ENCODE results near the gene ATRN.

The ATRN gene

DNA sequence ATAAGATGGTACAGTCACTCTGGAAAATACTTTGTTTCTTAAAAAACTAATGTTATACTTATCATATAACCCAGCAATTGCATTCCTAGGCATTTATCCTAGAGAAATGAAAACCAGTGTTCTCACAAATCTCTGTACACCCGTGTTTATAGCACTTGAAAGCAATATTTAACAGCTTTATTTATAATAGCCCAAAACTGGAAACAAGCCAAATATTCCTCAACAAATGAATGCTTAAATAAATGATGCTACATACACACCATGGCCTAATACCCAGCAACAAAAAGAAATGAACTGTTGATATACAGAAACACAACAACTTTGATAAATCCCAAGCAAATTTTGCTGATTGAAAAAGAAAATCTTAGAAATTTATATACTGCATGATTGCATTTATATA lies 141.1 kb downstream of the ATRN start:
- no peak overlapping the region for H3K14ac ChIP-seq (ENCODE audit: low read length)
- H3K4me2 ChIP-seq (ENCODE audit: low read length): no peak overlapping the region
- no peak overlapping the region for H4K8ac ChIP-seq (ENCODE audit: low read depth, low read length)
- H2BK12ac ChIP-seq (ENCODE audit: low read length): no peak overlapping the region
- no peak overlapping the region for H4K12ac ChIP-seq (ENCODE audit: low read depth, low read length)
- H3K27me3 ChIP-seq (ENCODE audit: insufficient read depth, low read length): no peaks in the 10 kb centered on the region
- no peak overlapping the region for H3K9ac ChIP-seq (ENCODE audit: low read length)
- H2BK120ac ChIP-seq (ENCODE audit: insufficient read depth, low read length, poor library complexity): no peak overlapping the region
- peaks cover 0 to 1% of the 10 kb centered on the region in 2 experiments for H3K36me3 ChIP-seq (ENCODE audit: control insufficient read depth in 1 of 2, insufficient read depth in 2 of 2, low read length in 2 of 2)
- no peak overlapping the region for H2AFZ ChIP-seq (ENCODE audit: insufficient read depth, low read length, poor library complexity)
- peaks cover 0 to 2% of the 10 kb centered on the region in 2 experiments for H3K4me1 ChIP-seq (ENCODE audit: control insufficient read depth in 1 of 2, insufficient read depth in 2 of 2, low read length in 2 of 2)
- no peak overlapping the region for H3K4me3 ChIP-seq (ENCODE audit: low read depth, low read length)
- no peak overlapping the region for H2BK5ac ChIP-seq (ENCODE audit: low read depth, low read length, poor library complexity)
- no peak overlapping the region for H3K23ac ChIP-seq (ENCODE audit: low read length)
- H3K18ac ChIP-seq (ENCODE audit: low read length): no peak overlapping the region
- H3K27ac ChIP-seq (ENCODE audit: low read depth, low read length): no peak overlapping the region
- H3K79me1 ChIP-seq (ENCODE audit: low read length): no peaks in the 10 kb centered on the region
- H3K4ac ChIP-seq (ENCODE audit: low read depth, low read length): no peak overlapping the region
- H4K91ac ChIP-seq (ENCODE audit: low read depth, low read length): no peak overlapping the region
- no CpG with 5 or more reads among the region's 1 CpG for WGBS (ENCODE audit: extremely low coverage, insufficient coverage, insufficient read length)
- DNase-seq: no peak
- no peaks in the 10 kb centered on the region for H3K79me2 ChIP-seq (ENCODE audit: control insufficient read depth, insufficient read depth, low read length, poor library complexity)
- no peak overlapping the region for H2AK5ac ChIP-seq (ENCODE audit: low read length)
- no peaks in the 10 kb centered on the region for H3K9me3 ChIP-seq (ENCODE audit: insufficient read depth, low read depth, low read length)

GRCh38 chr20:3612795-3613572 lies 142.2 kb downstream of the ATRN start:
- Histone ChIP-seq H2BK120ac (ENCODE audit: insufficient read depth, low read length, poor library complexity) (no peak overlapping the region), H3K27ac (ENCODE audit: low read depth, low read length) (no peak overlapping the region), H3K4ac (ENCODE audit: low read depth, low read length) (no peak overlapping the region), H2AFZ (ENCODE audit: insufficient read depth, low read length, poor library complexity) (no peak overlapping the region), H3K4me1 (ENCODE audit: control insufficient read depth in 1 of 2, insufficient read depth in 2 of 2, low read length in 2 of 2) (peaks cover 0 to 2% of the 10 kb centered on the region in 2 experiments), H3K23ac (ENCODE audit: low read length) (no peak overlapping the region), H3K79me1 (ENCODE audit: low read length) (no peaks in the 10 kb centered on the region), H3K4me2 (ENCODE audit: low read length) (no peak overlapping the region), H3K9me3 (ENCODE audit: insufficient read depth, low read depth, low read length) (no peaks in the 10 kb centered on the region), H4K12ac (ENCODE audit: low read depth, low read length) (no peak overlapping the region), H3K79me2 (ENCODE audit: control insufficient read depth, insufficient read depth, low read length, poor library complexity) (no peaks in the 10 kb centered on the region), H3K4me3 (ENCODE audit: low read depth, low read length) (no peak overlapping the region), H4K8ac (ENCODE audit: low read depth, low read length) (no peak overlapping the region), H2BK12ac (ENCODE audit: low read length) (no peak overlapping the region), H2AK5ac (ENCODE audit: low read length) (no peak overlapping the region), H4K91ac (ENCODE audit: low read depth, low read length) (no peak overlapping the region), H3K18ac (ENCODE audit: low read length) (no peak overlapping the region), H3K9ac (ENCODE audit: low read length) (no peak overlapping the region), H3K36me3 (ENCODE audit: control insufficient read depth in 1 of 2, insufficient read depth in 2 of 2, low read length in 2 of 2) (peaks cover 0 to 4% of the 10 kb centered on the region in 2 experiments), H3K27me3 (ENCODE audit: insufficient read depth, low read length) (no peaks in the 10 kb centered on the region), H2BK5ac (ENCODE audit: low read depth, low read length, poor library complexity) (no peak overlapping the region), H3K14ac (ENCODE audit: low read length) (no peak overlapping the region)
- no CpG with 5 or more reads among the region's 10 CpGs for WGBS (ENCODE audit: extremely low coverage, insufficient coverage, insufficient read length)
- no peak for DNase-seq

DNA sequence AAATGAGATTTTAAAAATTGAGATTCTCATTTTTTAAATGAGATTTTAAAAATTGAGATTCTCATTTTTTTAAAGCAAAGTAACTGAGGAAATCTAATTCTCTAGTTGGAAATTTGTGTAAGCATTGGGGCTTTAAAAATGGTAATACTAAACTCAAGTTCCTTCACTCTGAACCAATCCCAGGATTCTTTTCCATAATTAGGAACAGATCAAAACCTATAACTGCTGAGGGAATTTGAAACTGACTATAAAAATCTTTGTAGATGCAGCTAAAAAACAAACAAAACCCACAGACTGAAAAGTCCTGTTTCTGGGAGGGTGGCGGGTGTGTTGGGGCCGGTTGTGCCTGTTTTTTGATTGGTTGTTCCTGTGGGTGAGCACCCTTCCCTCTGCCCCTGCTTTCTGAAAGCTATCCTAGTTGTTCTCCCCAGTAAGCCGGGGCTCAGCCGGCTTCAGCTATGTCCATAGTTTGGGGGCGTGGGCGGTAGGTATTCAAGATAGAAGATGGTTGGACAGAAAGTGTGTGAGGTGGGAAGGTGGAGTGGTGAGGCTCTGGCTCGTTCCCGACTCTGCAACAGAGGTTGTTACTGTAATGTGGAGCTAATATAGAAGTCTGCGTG lies 143.1 kb downstream of the ATRN start:
- Histone ChIP-seq H2AK5ac (ENCODE audit: low read length) (no peak overlapping the region), H3K9ac (ENCODE audit: low read length) (no peak overlapping the region), H3K4me3 (ENCODE audit: low read depth, low read length) (no peak overlapping the region), H2BK12ac (ENCODE audit: low read length) (no peak overlapping the region), H3K4me2 (ENCODE audit: low read length) (no peak overlapping the region), H3K14ac (ENCODE audit: low read length) (no peak overlapping the region), H3K27me3 (ENCODE audit: insufficient read depth, low read length) (no peaks in the 10 kb centered on the region), H4K91ac (ENCODE audit: low read depth, low read length) (no peak overlapping the region), H3K79me2 (ENCODE audit: control insufficient read depth, insufficient read depth, low read length, poor library complexity) (no peaks in the 10 kb centered on the region), H2BK5ac (ENCODE audit: low read depth, low read length, poor library complexity) (no peak overlapping the region), H3K27ac (ENCODE audit: low read depth, low read length) (no peak overlapping the region), H4K12ac (ENCODE audit: low read depth, low read length) (no peak overlapping the region), H3K4ac (ENCODE audit: low read depth, low read length) (no peak overlapping the region), H2BK120ac (ENCODE audit: insufficient read depth, low read length, poor library complexity) (no peak overlapping the region), H3K79me1 (ENCODE audit: low read length) (no peaks in the 10 kb centered on the region), H4K8ac (ENCODE audit: low read depth, low read length) (no peak overlapping the region), H3K36me3 (ENCODE audit: control insufficient read depth in 1 of 2, insufficient read depth in 2 of 2, low read length in 2 of 2) (peaks cover 0 to 4% of the 10 kb centered on the region in 2 experiments), H3K18ac (ENCODE audit: low read length) (no peak overlapping the region), H3K4me1 (ENCODE audit: control insufficient read depth in 1 of 2, insufficient read depth in 2 of 2, low read length in 2 of 2) (peaks cover 0 to 2% of the 10 kb centered on the region in 2 experiments), H3K9me3 (ENCODE audit: insufficient read depth, low read depth, low read length) (no peaks in the 10 kb centered on the region), H2AFZ (ENCODE audit: insufficient read depth, low read length, poor library complexity) (no peak overlapping the region), H3K23ac (ENCODE audit: low read length) (no peak overlapping the region)
- no peak for DNase-seq
- no CpG with 5 or more reads among the region's 9 CpGs for WGBS (ENCODE audit: extremely low coverage, insufficient coverage, insufficient read length)

GRCh38 chr20:3614466-3614865 lies 143.6 kb downstream of the ATRN start:
- H2BK12ac ChIP-seq (ENCODE audit: low read length): no peak overlapping the region
- no peak overlapping the region for H3K27ac ChIP-seq (ENCODE audit: low read depth, low read length)
- H2AFZ ChIP-seq (ENCODE audit: insufficient read depth, low read length, poor library complexity): no peak overlapping the region
- H3K9ac ChIP-seq (ENCODE audit: low read length): no peak overlapping the region
- no peak overlapping the region for H3K4me2 ChIP-seq (ENCODE audit: low read length)
- peaks cover 0 to 2% of the 10 kb centered on the region in 2 experiments for H3K4me1 ChIP-seq (ENCODE audit: control insufficient read depth in 1 of 2, insufficient read depth in 2 of 2, low read length in 2 of 2)
- no peak overlapping the region for H3K4me3 ChIP-seq (ENCODE audit: low read depth, low read length)
- WGBS (ENCODE audit: extremely low coverage, insufficient coverage, insufficient read length): no CpG with 5 or more reads among the region's 5 CpGs
- H2AK5ac ChIP-seq (ENCODE audit: low read length): no peak overlapping the region
- H3K4ac ChIP-seq (ENCODE audit: low read depth, low read length): no peak overlapping the region
- H3K18ac ChIP-seq (ENCODE audit: low read length): no peak overlapping the region
- H4K8ac ChIP-seq (ENCODE audit: low read depth, low read length): no peak overlapping the region
- no peak overlapping the region for H2BK5ac ChIP-seq (ENCODE audit: low read depth, low read length, poor library complexity)
- H3K36me3 ChIP-seq (ENCODE audit: control insufficient read depth in 1 of 2, insufficient read depth in 2 of 2, low read length in 2 of 2): peaks cover 0 to 4% of the 10 kb centered on the region in 2 experiments
- H3K27me3 ChIP-seq (ENCODE audit: insufficient read depth, low read length): no peaks in the 10 kb centered on the region
- no peaks in the 10 kb centered on the region for H3K9me3 ChIP-seq (ENCODE audit: insufficient read depth, low read depth, low read length)
- no peaks in the 10 kb centered on the region for H3K79me2 ChIP-seq (ENCODE audit: control insufficient read depth, insufficient read depth, low read length, poor library complexity)
- DNase-seq: no peak
- H4K91ac ChIP-seq (ENCODE audit: low read depth, low read length): no peak overlapping the region
- no peak overlapping the region for H3K14ac ChIP-seq (ENCODE audit: low read length)
- H4K12ac ChIP-seq (ENCODE audit: low read depth, low read length): no peak overlapping the region
- H2BK120ac ChIP-seq (ENCODE audit: insufficient read depth, low read length, poor library complexity): no peak overlapping the region
- H3K79me1 ChIP-seq (ENCODE audit: low read length): no peaks in the 10 kb centered on the region
- H3K23ac ChIP-seq (ENCODE audit: low read length): no peak overlapping the region
